Activated CD4-positive, alpha-beta T cell treated with anti-CD3 and anti-CD28 coated beads for 24 hours (primary cell): ENCODE results near the gene GPR132.

ENCODE experiments used
- DNase-seq, 2 donors: peaks; one replicate each; pipeline ENCODE4 v3.0.0-alpha.2; 2020; ENCODE audit warnings: low read depth in 2 of 2

Gene GPR132

GRCh38 chr14:105061428-105062047 lies 3.7 kb downstream of the GPR132 start:
- peak in 1 of 2 donors; percentile 59 for DNase-seq

DNA sequence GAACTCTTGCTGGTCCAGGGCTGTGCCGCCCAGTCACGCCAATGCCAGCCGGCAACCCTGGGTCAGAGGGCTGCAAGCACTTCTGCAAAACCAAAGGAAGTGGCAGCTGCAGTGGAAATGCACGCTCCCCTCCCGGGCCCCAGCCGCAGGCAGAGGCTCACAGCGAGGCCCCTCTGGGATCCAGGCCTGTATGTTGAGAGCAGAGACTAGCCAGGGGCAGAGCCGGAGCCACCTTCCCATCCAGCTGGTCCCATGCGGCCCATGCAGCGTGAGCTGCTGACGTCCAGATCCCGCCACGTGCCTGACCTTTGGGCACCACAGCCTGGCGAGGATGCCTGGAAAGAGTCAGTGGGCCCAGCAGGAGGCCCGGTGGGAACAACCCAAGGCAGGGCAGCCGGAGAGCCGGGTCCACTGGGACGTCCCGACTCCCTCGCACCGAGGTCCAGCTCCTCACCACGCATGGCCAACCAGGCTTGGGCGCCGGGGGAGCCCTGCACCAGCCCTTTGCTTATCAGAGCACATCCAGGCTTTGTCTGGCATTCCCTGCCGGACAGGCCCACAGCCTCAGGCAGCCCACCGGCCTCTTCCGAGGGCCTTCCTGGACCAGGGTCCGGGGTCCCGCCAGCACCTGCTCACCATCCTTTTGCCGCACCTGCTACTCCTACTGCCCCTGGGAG lies 4.3 kb downstream of the GPR132 start:
- no peak for DNase-seq

DNA sequence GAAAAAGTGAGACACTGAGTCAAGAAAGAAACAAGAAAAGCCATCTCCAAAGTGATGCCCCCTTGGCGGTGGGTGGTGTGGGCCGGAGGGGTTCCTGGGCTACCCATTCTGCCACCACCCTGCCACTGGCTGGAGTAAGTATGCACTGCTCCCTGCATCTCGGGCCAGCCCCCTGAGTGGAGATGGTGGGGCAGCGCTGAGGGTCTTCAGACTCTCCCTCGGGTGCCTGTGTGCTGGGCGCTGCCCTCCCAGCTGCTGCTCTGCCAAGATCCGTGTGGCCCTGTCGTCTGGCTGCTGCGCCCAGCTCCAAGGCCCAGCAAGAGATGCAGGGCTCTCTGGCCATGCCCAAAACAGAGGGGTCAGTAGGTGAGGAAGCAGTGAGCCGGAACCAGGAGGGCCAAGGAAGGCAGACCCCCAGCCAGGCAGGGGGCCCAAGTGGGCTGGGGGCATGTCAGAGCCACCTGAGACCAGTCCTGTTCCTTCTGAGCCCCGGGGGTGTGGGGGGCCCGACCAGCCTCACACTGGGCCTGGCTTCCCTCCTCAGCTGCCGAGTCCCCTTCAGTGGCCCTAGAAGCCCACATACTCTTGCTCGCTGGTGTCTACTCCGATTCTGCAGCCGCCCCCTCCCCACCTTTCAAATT lies 5.2 kb downstream of the GPR132 start:
- DNase-seq, result no peak

- peak in 1 of 2 donors; percentile 43 for DNase-seq
Observed at GRCh38 chr14:105059035-105059924, 6.0 kb downstream of the GPR132 start.

GRCh38 chr14:105058521-105059034 lies 6.7 kb downstream of the GPR132 start:
- DNase-seq, result no peak

- no peak for DNase-seq
Observed at GRCh38 chr14:105056303-105056831, 8.9 kb downstream of the GPR132 start.

GRCh38 chr14:105055736-105056302 lies 9.4 kb downstream of the GPR132 start:
- no peak for DNase-seq

GRCh38 chr14:105055334-105055733 lies 9.9 kb downstream of the GPR132 start:
- DNase-seq, result no peak

DNA sequence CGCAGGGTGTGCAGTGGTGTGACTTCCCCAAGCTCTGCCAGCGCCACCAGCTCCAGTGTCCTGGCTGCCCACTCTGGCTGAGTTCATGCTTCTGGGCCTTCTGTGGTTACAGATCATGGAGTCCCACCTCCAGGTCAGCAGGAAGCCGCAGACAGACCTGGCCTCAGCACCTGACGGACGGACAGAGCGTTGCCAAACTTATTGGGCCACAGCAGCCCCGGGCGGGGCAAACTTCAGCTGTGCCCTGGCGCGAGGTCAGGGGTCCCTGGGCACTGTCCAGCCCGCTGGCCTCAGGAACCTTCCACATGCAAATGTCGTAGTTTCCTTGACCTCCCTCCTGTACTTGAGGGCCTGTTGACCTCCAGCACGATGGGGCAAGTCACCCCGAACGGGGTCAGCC lies 11.2 kb downstream of the GPR132 start:
- no peak for DNase-seq

- no peak for DNase-seq
Observed at GRCh38 chr14:105053421-105053820, 11.8 kb downstream of the GPR132 start.

DNA sequence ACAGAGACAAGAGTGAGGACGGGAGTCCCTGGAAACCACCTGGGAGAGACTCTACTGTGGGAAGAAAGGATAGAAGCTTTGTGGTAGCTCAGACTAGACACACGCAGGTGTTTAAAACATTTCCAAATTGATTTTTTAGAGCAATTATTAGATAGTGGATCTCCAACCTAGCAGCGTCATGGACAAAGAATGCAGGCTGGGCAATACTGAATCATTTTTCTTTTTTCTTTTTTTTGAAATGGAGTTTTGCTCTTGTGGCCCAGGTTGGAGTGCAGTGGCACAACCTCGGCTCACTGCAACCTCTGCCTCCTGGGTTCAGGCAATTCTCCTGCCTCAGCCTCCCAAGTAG lies 13.1 kb downstream of the GPR132 start:
- no peak for DNase-seq

GRCh38 chr14:105051182-105052109 lies 13.8 kb downstream of the GPR132 start:
- DNase-seq, result no peak

DNA sequence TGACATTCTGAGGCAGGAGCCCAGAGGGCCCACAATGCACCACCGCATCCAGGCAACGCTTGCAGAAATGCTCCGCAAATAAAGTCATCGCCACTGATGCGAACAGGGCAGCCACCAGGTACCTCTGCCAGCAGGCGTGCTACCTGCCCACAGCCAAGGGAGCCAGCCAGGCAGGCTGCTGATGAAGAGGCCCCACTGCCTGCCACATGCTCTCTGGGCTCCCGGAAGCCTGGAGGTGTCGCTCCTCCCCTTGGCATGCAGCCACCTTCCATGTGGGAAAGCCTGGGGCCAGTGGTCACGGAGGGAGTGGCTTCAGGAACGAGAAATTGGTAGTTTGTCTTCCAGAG lies 14.7 kb downstream of the GPR132 start:
- no peak for DNase-seq

DNA sequence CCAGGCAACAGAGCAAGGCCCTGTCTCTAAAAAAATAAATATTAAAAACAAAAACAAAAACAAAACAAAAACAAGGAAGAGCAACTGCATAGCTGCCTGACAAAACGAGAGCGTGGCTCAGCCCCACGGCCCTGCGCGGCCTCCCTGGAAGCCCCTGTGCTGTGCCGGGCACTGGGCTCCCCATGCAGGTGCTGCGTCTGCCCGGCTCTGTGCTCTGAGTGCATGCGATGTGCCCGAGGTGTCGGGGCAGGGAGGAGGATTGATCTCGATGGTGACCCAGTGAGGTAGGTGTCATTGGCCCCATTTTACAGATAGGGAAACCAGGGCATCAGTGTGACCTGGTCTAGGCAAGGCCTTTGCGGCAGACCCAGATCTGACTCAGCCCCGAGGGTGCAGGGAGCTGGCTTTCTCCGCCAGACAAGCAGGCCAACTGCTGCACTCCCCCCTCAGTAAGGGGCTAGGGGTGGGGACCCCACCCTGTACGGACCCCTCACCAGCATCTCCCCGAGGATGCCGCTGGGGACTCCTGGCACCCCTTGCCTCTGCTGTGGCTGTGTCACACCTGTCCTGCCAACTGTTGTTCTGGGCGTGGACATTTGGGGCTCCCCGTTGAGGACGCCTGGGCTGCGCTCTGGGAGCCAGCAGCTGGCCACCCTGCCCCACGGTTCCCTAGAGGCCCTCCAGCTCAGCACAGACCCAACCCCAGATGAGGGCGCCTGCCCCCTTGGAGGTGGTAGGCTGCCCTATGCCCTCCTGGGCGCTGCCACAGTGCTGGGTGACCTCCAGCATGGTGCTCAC lies 15.3 kb downstream of the GPR132 start:
- DNase-seq, result no peak

DNA sequence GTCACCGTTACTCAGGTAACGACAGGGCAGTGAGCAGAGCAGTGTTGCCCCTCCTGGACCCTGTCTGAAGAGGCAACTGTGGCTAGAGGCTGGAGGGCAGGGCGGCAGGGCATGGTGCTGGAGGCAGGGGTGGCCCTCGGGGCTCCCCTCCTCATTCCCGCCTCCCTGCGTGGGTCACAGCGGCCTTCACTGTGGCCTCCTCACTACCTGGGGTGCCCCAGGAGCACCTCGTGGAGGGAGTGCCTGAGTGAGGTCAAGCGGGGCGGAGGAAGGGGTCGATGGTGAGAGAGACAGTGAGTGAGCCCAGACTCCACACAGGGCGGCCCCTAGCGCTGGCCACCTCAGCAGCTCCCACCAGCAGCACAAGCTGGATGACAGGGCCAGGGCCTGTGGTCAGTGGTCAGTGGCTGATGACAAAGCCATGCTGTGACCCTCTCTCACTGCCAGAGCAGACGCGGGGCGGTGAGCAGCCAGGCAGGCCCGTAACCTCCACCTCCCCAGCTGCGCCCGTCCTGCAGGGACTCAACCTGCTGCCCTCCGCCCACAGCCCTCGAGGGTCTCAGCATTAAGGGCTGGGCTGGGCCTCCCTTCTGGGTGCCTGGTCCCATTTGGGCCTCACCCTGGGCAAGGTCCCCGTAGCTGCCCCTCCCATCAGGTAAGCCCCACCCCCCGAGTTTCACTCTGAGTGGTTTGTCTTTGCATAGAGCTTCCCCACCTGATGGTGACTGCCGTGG lies 17.8 kb downstream of the GPR132 start:
- no peak for DNase-seq

- DNase-seq, result no peak
Observed at GRCh38 chr14:105046891-105047282, 18.3 kb downstream of the GPR132 start.

- peak; percentile 93 to 95 for DNase-seq
Observed at GRCh38 chr14:105045710-105046326, 19.4 kb downstream of the GPR132 start.

GRCh38 chr14:105043641-105044040 lies 21.6 kb downstream of the GPR132 start:
- DNase-seq, result no peak
